Mucosa of descending colon (tissue), 3 donors: Measurements from ENCODE around the gene TAF5. TPM values are rescaled to one million over a fixed set of nuclear protein-coding genes. Genes with fewer than 3 reads are reported as not detected.

Experiments used
- ATAC-seq: fragments of 200-7000 bp; cut with Tn5 transposase; one replicate; pipeline ENCODE4 v1.9.1; 2020; ENCODE audit warnings: mild to moderate bottlenecking, moderate library complexity
- DNase-seq, 3 donors: peaks; one replicate each; pipeline ENCODE4 v3.0.0-alpha.2; 2020
- H3K36me3 ChIP-seq: fragments of 200-600 bp; one replicate; pipeline ENCODE4 v1.8.0; 2021; ENCODE audit warnings: low read depth, mild to moderate bottlenecking
- H3K4me1 ChIP-seq: fragments of 200-600 bp; one replicate; pipeline ENCODE4 v1.8.0; 2021; ENCODE audit warnings: low read depth, mild to moderate bottlenecking
- H3K4me3 ChIP-seq: fragments of 200-600 bp; one replicate; pipeline ENCODE4 v1.8.0; 2021; ENCODE audit warnings: mild to moderate bottlenecking
- H3K9me3 ChIP-seq: fragments of 200-600 bp; one replicate; pipeline ENCODE4 v1.8.0; 2021; ENCODE audit warnings: mild to moderate bottlenecking
- CTCF ChIP-seq: fragments of 200-600 bp; IDR thresholded peaks from one replicate; pipeline ENCODE4 v1.8.0; 2022; ENCODE audit warnings: antibody characterized with exemption, mild to moderate bottlenecking
- intact Hi-C, 2 donors: fragments of 100-400 bp; cut with DNase I in 1 of 2; cut with micrococcal nuclease in 1 of 2; formaldehyde crosslinking; loops; one replicate each; pipeline versions ENCODE4 v1.11.0 to v1.11.1; 2022; cut with DNase I, micrococcal nuclease
- total RNA-seq, 3 donors: library from RNA; stranded (reverse); fragmentation: NEBNext Ultra II Directional in 2 of 3; extraction: Animal tissue kit (Norgen Biotek cat#: 25700) in 2 of 3; gene quantifications; one replicate each; pipeline versions ENCODE4 v1.2.1 to v1.2.4, GENCODE V29; 2021 to 2023
- donor health status: DM: no; HTN: no; CAD: no; lungs with moderate emphysema.
- donor health status: DM: no; HTN: no; CAD: no.
- donor health status: DM: no; HTN: yes; CAD: no.

TAF5 gene
- total RNA-seq, 3 donors from 2014 or later: 4.1 to 7.1 (median 4.4) TPM

- ATAC-seq (no peak), DNase-seq (peak in 1 of 3 donors; percentile 42)
- no peak for TF ChIP-seq CTCF
- Histone ChIP-seq H3K36me3 (no peaks in the 10 kb centered on the region), H3K4me3 (peak overlapping the region; percentile 60), H3K4me1 (peaks cover 13% of the 10 kb centered on the region), H3K9me3 (no peaks in the 10 kb centered on the region)
- intact Hi-C loops: no loop called here
These were observed 396 bp upstream of the TAF5 start for GRCh38 chr10:103367379-103367781.

- intact Hi-C loops: no loop called here
- peaks cover 13% of the 10 kb centered on the region for H3K4me1 ChIP-seq
- H3K4me3 ChIP-seq: no peak overlapping the region
- TF ChIP-seq CTCF: no peak
- ATAC-seq (no peak), DNase-seq (no peak)
- H3K36me3 ChIP-seq: no peaks in the 10 kb centered on the region
- H3K9me3 ChIP-seq: no peaks in the 10 kb centered on the region
These were observed 5.8 kb downstream of the TAF5 start for GRCh38 chr10:103373544-103373943.

- Histone ChIP-seq H3K4me1 (peaks cover 8% of the 10 kb centered on the region), H3K9me3 (no peaks in the 10 kb centered on the region), H3K36me3 (no peaks in the 10 kb centered on the region), H3K4me3 (no peak overlapping the region)
- DNase-seq: peak in 1 of 3 donors; percentile 63
- no peak for TF ChIP-seq CTCF
- intact Hi-C loops: no loop called here
- peak; percentile 97 for ATAC-seq
These were observed 6.5 kb downstream of the TAF5 start for GRCh38 chr10:103374263-103374662.

- TF ChIP-seq CTCF: no peak
- intact Hi-C loops: no loop called here
These were observed 15.0 kb downstream of the TAF5 start for GRCh38 chr10:103382769-103383168.

GRCh38 chr10:103394180-103394579 lies 26.4 kb downstream of the TAF5 start:
- intact Hi-C loops: no loop called here
- TF ChIP-seq CTCF: no peak
- ATAC-seq (no peak), DNase-seq (no peak)
- H3K4me3 ChIP-seq: no peak overlapping the region
- no peaks in the 10 kb centered on the region for H3K9me3 ChIP-seq
- peaks cover 26% of the 10 kb centered on the region for H3K4me1 ChIP-seq
- H3K36me3 ChIP-seq: peaks cover 5% of the 10 kb centered on the region

More at GRCh38 chr10:103382769-103383168, 15.0 kb downstream of the TAF5 start:
- DNase-seq: no peak
- H3K9me3 ChIP-seq: no peaks in the 10 kb centered on the region
- no peak overlapping the region for H3K4me3 ChIP-seq
- no peaks in the 10 kb centered on the region for H3K4me1 ChIP-seq
- no peaks in the 10 kb centered on the region for H3K36me3 ChIP-seq
- no peak for ATAC-seq

- ATAC-seq (peak; percentile 43), DNase-seq (peak in 1 of 3 donors; percentile 35)
- Histone ChIP-seq H3K4me1 (peaks cover 26% of the 10 kb centered on the region), H3K36me3 (peaks cover 5% of the 10 kb centered on the region), H3K4me3 (peak overlapping the region; percentile 92), H3K9me3 (no peaks in the 10 kb centered on the region)
- TF ChIP-seq CTCF: no peak
- intact Hi-C loops: no loop called here
These were observed 27.9 kb downstream of the TAF5 start for GRCh38 chr10:103395754-103396066.
